Activated CD4-positive, alpha-beta T cell treated with anti-CD3 and anti-CD28 coated beads, Interleukin-2, amount 50 U/mL, for 48 hours (primary cell): ENCODE data around the gene MEGF6.

ENCODE experiments used
- DNase-seq, 2 experiments: peaks; one replicate each; pipeline ENCODE4 v3.0.0-alpha.2; 2020

The MEGF6 gene

GRCh38 chr1:3533067-3534048, 78.0 kb downstream of the MEGF6 start:
- DNase-seq = no peak

- DNase-seq = no peak
These were observed 79.4 kb downstream of the MEGF6 start for GRCh38 chr1:3531928-3532327.

DNA sequence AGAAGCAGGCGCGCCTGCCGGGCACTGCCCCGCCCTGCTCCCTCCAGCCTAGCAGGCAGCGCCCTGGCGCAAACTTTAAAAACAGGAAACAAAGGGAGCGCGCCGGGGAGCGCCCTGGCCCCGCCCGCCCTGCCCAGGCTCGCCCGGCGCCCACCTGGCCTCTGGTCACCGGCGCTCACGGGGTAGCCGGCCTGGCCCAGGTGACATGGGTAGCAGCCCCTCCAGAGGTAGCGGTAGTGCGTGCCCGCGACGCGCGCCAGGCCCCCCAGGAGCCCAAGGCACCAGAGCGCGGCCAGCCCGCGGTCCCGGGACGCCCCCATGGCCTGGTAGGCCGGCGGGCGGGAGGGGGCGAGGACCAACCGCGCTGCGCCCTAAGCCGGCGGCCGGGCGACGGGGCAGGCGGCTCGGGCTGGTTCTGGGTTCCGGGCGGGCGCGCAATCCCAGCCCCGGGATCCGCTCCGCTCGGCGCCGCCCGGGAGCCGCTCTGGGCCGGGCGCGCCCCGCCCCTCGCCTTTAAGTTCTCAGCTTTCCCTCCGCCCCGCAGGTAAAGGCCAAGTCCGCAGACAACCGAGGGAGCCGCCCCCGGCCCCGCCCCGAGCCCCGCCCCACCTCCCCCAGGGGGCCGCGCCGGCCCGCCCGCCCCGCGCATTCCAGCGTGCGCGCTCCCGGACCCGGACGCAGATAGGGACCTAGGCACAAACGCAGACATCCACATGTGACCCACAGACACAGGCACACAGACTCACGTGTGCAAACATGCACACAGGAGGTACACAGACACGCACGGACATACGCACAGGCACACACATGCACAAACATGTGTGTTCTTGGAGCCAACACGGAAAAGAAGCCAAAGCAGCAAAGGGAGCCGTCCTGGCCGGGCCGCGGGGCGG, 80.1 kb downstream of the MEGF6 start:
- peak; percentile 81 for DNase-seq

DNA sequence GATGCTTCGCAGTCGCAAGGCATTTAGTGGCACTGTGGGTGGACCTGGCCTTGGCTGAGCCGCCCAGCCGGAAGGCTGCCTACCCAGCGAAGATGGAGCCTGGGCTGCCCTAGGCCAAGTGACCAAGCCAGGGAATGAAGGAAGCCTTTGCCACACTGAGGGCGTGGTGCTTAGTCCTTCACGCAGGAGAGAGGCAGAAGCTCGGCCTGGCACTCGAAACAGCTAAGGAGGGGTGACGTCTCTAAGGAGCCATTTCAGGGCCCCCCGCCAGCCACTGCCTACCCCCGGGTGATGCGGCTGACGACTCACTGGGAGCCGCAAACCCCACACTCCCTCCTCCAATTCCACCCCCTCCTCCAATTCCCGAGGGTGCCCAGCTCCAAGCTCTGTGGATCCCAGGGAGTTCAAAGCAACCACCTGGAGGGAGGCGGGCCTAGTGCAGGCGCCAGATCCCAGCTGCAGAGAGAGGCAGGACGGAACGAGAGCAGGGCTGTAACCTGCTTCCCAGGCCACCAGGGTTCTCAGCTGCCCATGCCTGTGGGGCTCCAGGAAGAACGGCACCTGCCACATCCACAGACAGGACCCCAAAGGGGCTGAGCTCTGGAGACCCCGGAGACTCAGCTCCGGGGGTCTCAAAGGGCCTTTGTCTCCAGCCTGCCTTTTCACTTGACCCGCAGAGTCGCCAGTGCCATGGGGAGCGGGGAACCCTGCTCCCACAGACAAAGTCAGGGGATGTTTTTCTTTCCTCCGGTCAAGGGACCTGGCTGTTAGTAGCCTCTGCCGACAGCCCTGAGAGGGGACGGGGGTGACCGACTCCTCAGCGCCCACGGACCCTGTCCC, 81.0 kb downstream of the MEGF6 start:
- DNase-seq = peak; percentile 9 to 19

GRCh38 chr1:3529099-3529729, 82.1 kb downstream of the MEGF6 start:
- DNase-seq = no peak

DNA sequence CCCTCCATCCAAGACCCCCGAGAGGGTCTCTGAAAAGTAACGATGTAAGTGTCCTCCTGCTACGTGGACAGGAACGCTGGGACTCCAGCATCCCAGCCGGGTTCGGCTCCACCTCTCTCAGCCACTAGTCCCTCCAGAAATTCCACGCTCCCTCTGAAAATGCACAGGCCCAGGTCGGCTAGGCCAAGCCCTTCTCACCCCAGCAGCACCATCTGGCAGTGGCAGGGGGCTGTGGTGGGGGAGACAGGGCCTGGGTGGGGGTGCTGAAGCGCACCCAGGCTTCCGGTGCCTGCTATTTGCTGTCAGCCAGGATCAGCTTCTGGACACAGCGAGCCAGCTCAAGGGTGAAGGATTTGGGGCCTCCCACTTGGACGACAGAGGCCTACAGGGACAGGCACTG, 83.5 kb downstream of the MEGF6 start:
- DNase-seq = no peak

DNA sequence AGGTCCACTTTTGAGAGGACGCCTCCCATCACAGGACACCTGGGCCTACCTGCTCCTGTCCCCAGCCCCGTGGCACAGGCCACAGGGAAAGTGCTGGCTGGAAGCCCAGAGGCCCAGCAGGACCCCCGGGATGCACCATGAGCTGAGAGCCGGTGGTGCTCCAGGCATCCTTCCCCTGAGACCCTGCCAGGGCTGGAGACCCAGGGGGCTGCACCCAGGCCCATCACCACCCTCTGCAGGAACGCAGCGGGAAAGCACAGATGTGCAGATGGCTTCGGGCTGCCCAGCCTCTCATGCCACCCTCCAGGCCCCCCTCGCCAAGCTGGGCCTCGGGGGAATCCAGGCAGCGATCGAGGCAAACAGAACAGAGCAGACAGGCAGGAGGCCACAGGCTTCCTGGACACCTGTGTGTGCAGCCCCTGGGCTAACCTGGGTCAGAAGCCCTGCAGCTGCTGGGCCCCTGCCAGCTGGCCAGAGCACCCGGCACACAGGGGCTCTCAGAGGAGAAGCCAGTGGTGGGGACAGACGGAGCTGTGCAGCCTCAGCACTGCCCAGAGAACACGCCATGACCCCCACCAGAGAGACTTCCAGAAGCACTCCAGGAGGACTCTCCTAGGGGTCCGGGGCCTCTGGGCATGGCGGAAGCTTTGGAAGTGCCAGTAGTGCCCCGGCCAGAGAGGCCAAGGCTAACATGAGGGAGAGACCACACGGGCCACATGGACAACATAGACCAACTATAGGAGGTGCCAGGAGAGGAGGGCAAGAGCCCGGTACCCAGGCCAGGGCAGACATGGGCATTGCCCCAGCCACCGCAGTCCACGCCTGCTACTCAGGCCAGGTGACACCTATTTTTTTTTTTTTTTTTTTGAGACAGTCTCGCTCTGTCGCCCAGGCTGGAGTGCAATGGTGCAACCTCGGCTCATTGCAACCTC, 85.5 kb downstream of the MEGF6 start:
- DNase-seq = no peak

DNA sequence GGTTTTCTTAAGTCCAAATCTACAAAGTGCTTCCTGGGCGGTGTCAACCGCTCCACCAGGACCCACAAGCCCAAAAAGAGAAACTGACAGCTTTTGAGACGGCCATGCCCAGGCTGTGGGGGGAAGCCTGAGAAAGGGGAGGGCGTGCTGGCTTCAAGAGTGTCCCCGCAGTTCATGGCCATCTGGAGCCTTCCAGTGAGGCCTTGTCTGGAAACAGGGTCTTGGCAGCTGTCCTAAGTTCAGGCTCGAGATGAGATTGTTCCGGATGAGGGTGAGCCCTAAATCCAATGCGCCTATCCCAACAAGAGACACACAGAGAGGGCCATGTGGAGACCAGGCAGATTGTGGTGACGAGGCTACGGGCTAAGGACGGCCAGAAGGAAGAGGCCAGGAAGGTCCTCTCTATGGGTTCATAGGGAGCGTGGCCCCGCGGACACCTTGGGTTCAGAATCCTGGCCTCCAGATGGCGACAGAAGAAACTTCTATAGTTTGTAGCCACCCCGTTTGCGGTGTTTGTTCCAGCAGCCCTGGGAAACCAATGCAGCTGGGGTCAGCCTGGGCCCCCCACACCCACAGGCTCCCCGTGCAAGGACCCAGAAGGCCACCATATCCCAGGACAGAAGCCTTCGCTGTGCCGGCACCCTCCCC, 86.6 kb downstream of the MEGF6 start:
- no peak for DNase-seq

GRCh38 chr1:3523980-3524379, 87.3 kb downstream of the MEGF6 start:
- DNase-seq = no peak

- DNase-seq = no peak
These were observed 88.6 kb downstream of the MEGF6 start for GRCh38 chr1:3522564-3523265.

DNA sequence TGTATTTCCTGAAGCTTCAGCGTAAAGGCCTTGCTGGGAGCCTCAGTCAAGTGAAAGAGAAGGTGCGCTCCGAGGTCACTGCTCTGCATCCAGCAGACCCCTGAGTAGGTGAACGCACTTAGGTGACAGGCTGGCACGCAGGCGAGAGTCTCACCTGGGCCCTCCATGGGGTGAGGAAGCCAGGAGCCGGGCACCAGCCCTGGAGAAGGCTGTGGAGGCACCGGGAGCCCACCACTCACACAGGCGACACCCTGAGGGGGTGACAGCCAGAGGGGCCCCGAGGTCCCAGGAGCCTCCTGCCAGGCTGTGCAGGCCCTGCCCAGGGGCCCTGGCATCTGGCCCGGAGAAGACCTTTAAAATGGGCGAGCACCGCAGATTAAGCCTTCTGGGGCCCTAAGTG, 89.2 kb downstream of the MEGF6 start:
- no peak for DNase-seq

DNA sequence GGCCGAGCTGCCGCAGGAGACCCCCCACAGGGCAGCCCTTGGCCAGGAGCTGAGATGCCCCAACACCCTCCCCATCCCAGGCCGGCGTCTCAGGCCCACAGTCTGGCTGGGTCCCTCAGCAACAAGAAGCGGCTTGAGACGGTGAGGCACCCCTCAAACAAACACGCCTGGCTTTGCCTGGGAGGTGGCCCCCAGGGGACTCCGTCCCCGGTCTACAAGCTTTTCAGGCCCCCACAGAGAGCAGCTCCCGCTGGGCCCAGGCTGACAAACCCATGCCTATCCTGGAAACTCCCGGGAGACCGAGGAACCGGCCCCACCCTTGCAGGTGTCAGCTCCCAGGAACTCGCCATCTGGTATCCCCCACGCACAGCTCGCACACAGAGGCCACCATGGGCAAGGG, 89.9 kb downstream of the MEGF6 start:
- DNase-seq = no peak

GRCh38 chr1:3520419-3521378, 90.6 kb downstream of the MEGF6 start:
- no peak for DNase-seq

DNA sequence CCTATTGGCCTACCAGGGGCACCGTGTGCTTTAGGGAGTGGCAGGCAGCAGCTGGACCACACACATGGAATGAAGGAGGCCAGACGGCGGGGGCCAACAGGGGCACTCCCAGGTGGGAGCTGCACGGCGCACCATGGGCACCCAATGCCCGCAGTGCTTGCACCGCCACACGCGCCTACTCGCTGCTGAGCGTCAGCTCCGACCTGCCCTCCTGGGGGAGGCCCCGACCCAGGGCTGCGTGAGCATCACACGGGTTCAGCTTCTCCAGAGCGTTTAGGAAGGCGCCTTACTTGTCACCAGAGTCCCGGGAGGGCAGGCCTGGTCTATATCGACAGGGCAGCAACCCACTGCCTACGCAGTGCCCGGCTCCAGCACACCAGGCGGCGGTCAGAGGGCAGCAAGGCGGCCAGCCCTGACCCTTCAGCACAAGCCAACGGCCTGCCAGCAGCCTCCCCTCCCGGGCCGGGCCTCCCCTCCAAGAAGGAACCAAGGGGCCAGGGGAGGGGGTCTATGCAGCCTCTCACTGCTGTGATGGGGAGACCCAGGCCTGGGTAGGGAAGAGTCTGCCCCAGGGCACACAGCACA, 91.9 kb downstream of the MEGF6 start:
- DNase-seq = no peak

DNA sequence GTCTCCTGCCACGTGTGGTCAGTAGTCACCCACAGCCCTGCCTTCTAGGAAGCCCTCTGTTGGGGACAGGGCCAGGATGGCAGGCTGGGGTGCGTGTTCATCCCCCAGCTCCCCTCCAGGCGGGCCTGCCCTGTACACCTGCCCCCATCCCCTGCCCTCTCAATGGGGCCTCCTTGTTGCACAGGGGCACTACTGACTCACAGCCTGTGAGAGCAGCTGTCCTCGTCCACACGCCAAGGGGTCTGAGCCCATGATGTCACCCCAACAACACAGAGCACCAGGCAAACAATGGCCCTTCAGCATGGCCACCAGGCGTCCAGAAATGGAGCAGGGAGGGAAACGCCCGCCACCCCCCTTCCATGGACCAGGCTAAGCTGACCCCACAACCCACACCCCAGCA, 92.6 kb downstream of the MEGF6 start:
- DNase-seq = no peak

DNA sequence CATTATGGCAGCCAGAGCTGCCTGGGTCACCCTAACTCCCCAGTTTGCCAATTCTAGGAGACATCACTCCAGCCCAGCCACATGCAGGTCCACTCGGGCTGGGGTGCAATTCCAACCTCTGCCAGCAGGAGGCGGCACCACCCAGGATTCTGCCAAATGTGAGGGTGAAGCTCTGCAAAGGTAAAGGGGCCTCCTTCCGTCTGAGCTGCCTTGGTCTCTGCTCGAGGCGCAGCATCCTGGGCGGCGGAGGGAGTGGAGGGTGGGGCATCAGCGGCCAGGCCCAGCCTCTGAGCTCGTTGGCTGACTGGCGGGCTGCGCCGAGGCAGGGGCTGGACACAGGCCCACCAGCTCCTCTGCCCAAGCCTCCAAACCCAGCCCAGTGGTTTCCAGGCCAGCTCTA, 93.1 kb downstream of the MEGF6 start:
- peak; percentile 53 to 57 for DNase-seq

DNA sequence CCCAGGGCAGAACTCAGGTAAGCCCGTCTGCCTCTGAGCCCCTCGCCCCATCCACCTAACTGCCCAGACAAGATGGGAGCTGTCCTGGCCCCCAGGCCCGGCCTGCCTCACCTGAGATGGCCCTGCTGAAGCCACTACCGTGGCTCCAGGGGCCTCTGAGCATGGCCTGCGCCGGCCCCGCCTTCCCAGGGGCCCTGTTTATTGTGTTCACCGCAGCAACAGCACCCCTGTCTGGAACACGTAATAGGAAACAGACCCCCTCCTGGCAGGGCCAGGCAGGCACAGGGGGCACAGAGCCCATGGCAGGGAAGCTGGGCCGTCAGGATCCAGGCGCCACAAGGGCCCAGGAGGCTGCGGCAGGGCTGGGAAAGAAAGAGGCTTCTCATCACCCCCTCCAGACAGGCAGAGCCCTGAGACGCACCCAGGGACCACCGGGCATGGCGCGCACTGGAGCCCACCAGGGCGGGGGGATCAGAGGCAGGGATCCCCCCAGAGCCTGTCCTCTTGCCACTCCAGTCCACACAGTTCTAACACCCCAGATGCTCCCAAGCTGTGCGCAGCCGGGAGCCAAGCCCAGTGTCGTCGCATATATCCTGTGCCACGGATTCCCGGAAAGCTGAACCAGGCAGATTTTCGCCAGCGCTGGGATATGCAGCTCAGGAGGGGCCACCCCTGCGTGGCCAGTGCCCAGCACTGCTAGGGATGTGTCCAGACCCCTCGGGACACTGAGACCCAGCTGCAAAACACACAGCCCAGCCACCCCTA, 94.2 kb downstream of the MEGF6 start:
- no peak for DNase-seq

DNA sequence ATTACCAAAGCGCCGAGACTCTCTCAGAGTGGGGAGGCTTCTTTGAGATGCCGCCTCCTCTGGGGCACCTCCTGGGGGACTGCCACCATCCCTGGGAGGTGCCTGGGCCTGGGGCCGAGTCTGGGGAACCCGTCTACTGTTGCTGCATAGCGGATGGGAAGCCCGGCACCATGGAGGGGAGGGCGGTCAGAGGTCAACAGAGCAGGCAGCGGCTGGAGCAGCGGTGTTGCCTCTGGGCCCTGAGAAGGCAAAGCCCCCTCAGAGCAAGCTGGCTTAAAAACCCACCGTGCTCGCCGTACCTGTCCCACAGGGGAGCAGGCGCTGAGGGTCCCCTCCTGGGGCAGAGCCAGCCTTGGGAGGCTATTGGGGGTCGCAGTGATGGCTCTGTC, 94.8 kb downstream of the MEGF6 start:
- DNase-seq = no peak
